Measurements from ENCODE around the gene SPIB.
"Not testable (repeated sequence)": the region's sequence is repeated elsewhere in the genome, so short reads cannot be mapped to it uniquely, and the experiment has no call there.

The SPIB gene

GRCh38 chr19:50447053-50447452 lies 28.3 kb downstream of the SPIB start:
- no peak for DNase-seq

- no peak for DNase-seq
These were observed 29.0 kb downstream of the SPIB start for GRCh38 chr19:50447750-50448149.

GRCh38 chr19:50449236-50449899 lies 30.6 kb downstream of the SPIB start:
- no peak for DNase-seq

- DNase-seq = no peak
These were observed 31.9 kb downstream of the SPIB start for GRCh38 chr19:50450369-50451222.

GRCh38 chr19:50451223-50451534 lies 32.4 kb downstream of the SPIB start:
- DNase-seq = no peak

GRCh38 chr19:50453243-50453642 lies 34.5 kb downstream of the SPIB start:
- DNase-seq = no peak

- DNase-seq = no peak
These were observed 37.3 kb downstream of the SPIB start for GRCh38 chr19:50455992-50456391.

GRCh38 chr19:50457300-50457699 lies 38.6 kb downstream of the SPIB start:
- DNase-seq = no peak

GRCh38 chr19:50458396-50459066 lies 39.8 kb downstream of the SPIB start:
- no peak for DNase-seq

- no peak for DNase-seq
These were observed 40.3 kb downstream of the SPIB start for GRCh38 chr19:50459067-50459456.

GRCh38 chr19:50459638-50460037 lies 40.9 kb downstream of the SPIB start:
- no peak for DNase-seq

GRCh38 chr19:50460161-50460765 lies 41.5 kb downstream of the SPIB start:
- DNase-seq = peak; percentile 68

- DNase-seq = peak; percentile 74
These were observed 42.5 kb downstream of the SPIB start for GRCh38 chr19:50461066-50461875.

- no peak for DNase-seq
These were observed 44.2 kb downstream of the SPIB start for GRCh38 chr19:50462970-50463369.

- no peak for DNase-seq
These were observed 45.6 kb downstream of the SPIB start for GRCh38 chr19:50464348-50464747.

GRCh38 chr19:50465000-50465399 lies 46.3 kb downstream of the SPIB start:
- no peak for DNase-seq

GRCh38 chr19:50465986-50466705 lies 47.4 kb downstream of the SPIB start:
- no peak for DNase-seq

- no peak for DNase-seq
These were observed 47.9 kb downstream of the SPIB start for GRCh38 chr19:50466706-50467039.

GRCh38 chr19:50467566-50467965 lies 48.8 kb downstream of the SPIB start:
- DNase-seq = no peak

- DNase-seq = no peak
These were observed 50.1 kb downstream of the SPIB start for GRCh38 chr19:50468818-50469217.

GRCh38 chr19:50473336-50473735 lies 54.6 kb downstream of the SPIB start:
- DNase-seq = not testable (repeated sequence)

- DNase-seq = no peak
These were observed 56.4 kb downstream of the SPIB start for GRCh38 chr19:50475101-50475568.
